PC-3 (cell line): ENCODE results near the gene FANCL. TPM values are rescaled to one million over a fixed set of nuclear protein-coding genes. Genes with fewer than 3 reads are reported as not detected.

ENCODE experiments used
- ATAC-seq: fragments of 200-7000 bp; cut with Tn5 transposase; 2 replicates; pipeline ENCODE4 v1.9.1; 2020; ENCODE audit warnings: mild to moderate bottlenecking, moderate library complexity
- BruUV-seq: library from RNA; stranded (reverse); fragments of 400-500 nt; replicated peaks from 2 replicates; lab custom pipeline; 2021; lab: Mats Ljungman, UMichigan
- CTCF ChIA-PET: fragments of 300-600 bp; sonication (Branson Sonifier 250); formaldehyde crosslinking; loops from one replicate; lab custom pipeline; 2022; ENCODE audit warnings: antibody characterized with exemption; lab: Charles Lee
- POLR2A ChIA-PET: fragments of 300-600 bp; sonication (Branson Sonifier 250); formaldehyde crosslinking; loops from one replicate; lab custom pipeline; 2022; ENCODE audit warnings: antibody characterized with exemption; ENCODE audit not compliant: unreplicated experiment; lab: Charles Lee
- DNase-seq: peaks from one replicate; pipeline ENCODE4 v3.0.0-alpha.2; 2015
- H2AFZ ChIP-seq: fragments of 300-600 bp; sonication (generic); 2 replicates; pipeline ENCODE4 v1.6.0; 2016; ENCODE audit warnings: antibody characterized with exemption, low read length
- H3F3A ChIP-seq: fragments of 300-600 bp; sonication (generic); one replicate; pipeline ENCODE4 v1.6.0; 2017; ENCODE audit warnings: antibody characterized with exemption, low read length, control low read depth, mild to moderate bottlenecking; ENCODE audit not compliant: unreplicated experiment
- H3K27ac ChIP-seq: fragments of 300-600 bp; sonication (generic); 2 replicates; pipeline ENCODE4 v1.5.1; 2016; ENCODE audit warnings: mild to moderate bottlenecking, low read length
- H3K27me3 ChIP-seq: fragments of 300-600 bp; sonication (generic); 2 replicates; pipeline ENCODE4 v1.6.1; 2016; ENCODE audit warnings: low read length, mixed read lengths
- H3K36me3 ChIP-seq: fragments of 300-600 bp; sonication (generic); 2 replicates; pipeline ENCODE4 v1.6.1; 2016; ENCODE audit warnings: low read depth, mixed run types, low read length, mixed read lengths
- H3K4me1 ChIP-seq: fragments of 300-600 bp; sonication (generic); 2 replicates; pipeline ENCODE4 v1.5.1; 2016; ENCODE audit warnings: low read length; ENCODE audit not compliant: insufficient read depth
- H3K4me2 ChIP-seq: fragments of 300-600 bp; sonication (generic); 2 replicates; pipeline ENCODE4 v1.6.0; 2016; ENCODE audit warnings: low read length
- H3K4me3 ChIP-seq: fragments of 300-600 bp; sonication (generic); 2 replicates; pipeline ENCODE4 v1.5.1; 2016; ENCODE audit warnings: mild to moderate bottlenecking, low read length, mixed read lengths
- H3K79me2 ChIP-seq: fragments of 300-600 bp; sonication (generic); 2 replicates; pipeline ENCODE4 v1.6.1; 2017; ENCODE audit warnings: low read length, mixed read lengths
- H3K9ac ChIP-seq: fragments of 300-600 bp; sonication (generic); 2 replicates; pipeline ENCODE4 v1.6.0; 2016; ENCODE audit warnings: mild to moderate bottlenecking, low read length
- H3K9me2 ChIP-seq: fragments of 300-600 bp; sonication (generic); replicated peaks from 2 replicates; pipeline ENCODE4 v1.6.1; 2016; ENCODE audit warnings: mixed run types, low read length, mixed read lengths
- H3K9me3 ChIP-seq: fragments of 300-600 bp; sonication (generic); 2 replicates; pipeline ENCODE4 v1.6.1; 2016; ENCODE audit warnings: low read length, mixed read lengths
- H4K20me1 ChIP-seq: fragments of 300-600 bp; sonication (generic); 2 replicates; pipeline ENCODE4 v1.6.1; 2016; ENCODE audit warnings: low read length, mixed read lengths
- CTCF ChIP-seq: fragments of 300-600 bp; sonication (generic); conservative IDR thresholded peaks from 2 replicates; pipeline ENCODE4 v1.5.1; 2017; ENCODE audit warnings: antibody characterized with exemption, low read depth, mild to moderate bottlenecking, low read length
- EZH2 ChIP-seq: fragments of 300-600 bp; sonication (generic); IDR thresholded peaks from one replicate; pipeline ENCODE4 v1.6.1; 2017; ENCODE audit warnings: antibody characterized with exemption, mild to moderate bottlenecking, low read length; ENCODE audit not compliant: unreplicated experiment
- EZH2phosphoT487 ChIP-seq: fragments of 300-600 bp; sonication (generic); IDR thresholded peaks from 2 replicates; pipeline ENCODE4 v1.6.1; 2018; ENCODE audit warnings: mild to moderate bottlenecking, antibody characterized with exemption, low read length, borderline replicate concordance
- intact Hi-C: fragments of 100-400 bp; cut with micrococcal nuclease; formaldehyde crosslinking; loops from 2 replicates; pipeline ENCODE4 v1.9.0; 2023
- total RNA-seq: library from RNA; depleted of rRNA; stranded (reverse); fragments of >200 nt; gene quantifications from 2 replicates; pipeline ENCODE4 v1.2.3, GENCODE V29; 2014

FANCL gene
- total RNA-seq, 1 experiment from 2014 or later: 18.0 TPM

DNA sequence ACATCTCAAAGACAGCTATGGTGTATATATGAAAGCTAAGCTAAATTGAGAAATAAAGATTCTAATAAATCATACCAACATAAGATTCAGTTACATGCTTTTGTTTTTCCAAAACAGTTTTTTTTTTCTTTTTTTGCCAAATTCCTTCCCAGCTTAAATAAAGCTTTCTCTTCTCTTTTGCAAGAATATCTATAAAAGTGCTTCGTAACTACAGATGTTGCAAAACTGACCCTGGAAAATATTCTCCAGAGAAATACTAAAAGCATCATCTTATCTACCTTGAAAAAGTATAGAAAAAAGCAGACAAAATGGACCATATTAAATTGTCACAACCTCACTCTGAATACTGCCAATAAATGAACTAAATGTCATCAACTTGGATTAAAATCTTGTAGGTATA lies 38.7 kb downstream of the FANCL start:
- H3K9ac ChIP-seq: no peak overlapping the region
- CTCF ChIA-PET: no interaction called here
- H3K4me2 ChIP-seq: no peak overlapping the region

DNA sequence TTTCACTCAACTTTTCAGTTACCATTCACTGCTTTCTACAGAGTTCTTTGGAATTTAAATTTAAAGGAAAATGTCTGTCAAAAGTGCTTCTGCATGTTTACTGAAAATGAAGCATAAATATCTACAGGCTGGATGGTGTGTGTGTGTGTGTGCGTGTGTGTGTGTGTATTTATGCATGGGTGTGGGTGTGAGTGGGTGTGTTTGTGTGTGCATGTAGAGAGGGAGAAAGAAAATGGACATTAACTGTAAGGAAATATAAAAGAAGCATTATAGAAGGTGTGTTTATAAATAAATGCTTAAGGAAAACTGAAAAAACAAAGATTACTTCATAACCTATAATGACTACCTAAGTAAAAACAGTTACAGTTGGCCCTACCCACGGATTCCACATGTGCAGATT lies 43.2 kb downstream of the FANCL start:
- no peak overlapping the region for H3K9ac ChIP-seq
- ChIA-PET POLR2A (no interaction called here), CTCF (no interaction called here)
- H3K4me3 ChIP-seq: no peak overlapping the region
- H3K27me3 ChIP-seq: no peaks in the 10 kb centered on the region
- DNase-seq (no peak), ATAC-seq (no peak)
- H3K9me3 ChIP-seq: no peaks in the 10 kb centered on the region
- no peaks in the 10 kb centered on the region for H4K20me1 ChIP-seq
- H3K4me1 ChIP-seq: peaks cover under 1% of the 10 kb centered on the region; the same call in 1 of the 2 replicates
- no peak overlapping the region for H3K4me2 ChIP-seq
- H3K36me3 ChIP-seq: peaks cover 3% of the 10 kb centered on the region
- intact Hi-C loops: no loop called here
- no peak for TF ChIP-seq CTCF
- TF ChIP-seq EZH2phosphoT487: no peak
- no peaks in the 10 kb centered on the region for H3K79me2 ChIP-seq
- H3F3A ChIP-seq: no peaks in the 10 kb centered on the region
- H3K27ac ChIP-seq: no peak overlapping the region
- no peak overlapping the region for H2AFZ ChIP-seq
- BruUV-seq: no TSS peak
- H3K9me2 ChIP-seq: no peaks in the 10 kb centered on the region

More for the DNA sequence above, 38.7 kb downstream of the FANCL start:
- H3K36me3 ChIP-seq: peaks cover 3% of the 10 kb centered on the region
- no TSS peak for BruUV-seq
- no peak overlapping the region for H3K27ac ChIP-seq
- H3F3A ChIP-seq: no peaks in the 10 kb centered on the region
- H3K4me1 ChIP-seq: peaks cover 28% of the 10 kb centered on the region
- H2AFZ ChIP-seq: no peak overlapping the region
- intact Hi-C loops: no loop called here
- no peak overlapping the region for H3K4me3 ChIP-seq
- H3K9me3 ChIP-seq: no peaks in the 10 kb centered on the region
- POLR2A ChIA-PET: no interaction called here
- no peak for ATAC-seq
- no peaks in the 10 kb centered on the region for H3K79me2 ChIP-seq
- H3K9me2 ChIP-seq: no peaks in the 10 kb centered on the region
- TF ChIP-seq EZH2 (no peak), EZH2phosphoT487 (no peak), CTCF (no peak)
- H4K20me1 ChIP-seq: no peaks in the 10 kb centered on the region
- no peak for DNase-seq
- no peaks in the 10 kb centered on the region for H3K27me3 ChIP-seq

DNA sequence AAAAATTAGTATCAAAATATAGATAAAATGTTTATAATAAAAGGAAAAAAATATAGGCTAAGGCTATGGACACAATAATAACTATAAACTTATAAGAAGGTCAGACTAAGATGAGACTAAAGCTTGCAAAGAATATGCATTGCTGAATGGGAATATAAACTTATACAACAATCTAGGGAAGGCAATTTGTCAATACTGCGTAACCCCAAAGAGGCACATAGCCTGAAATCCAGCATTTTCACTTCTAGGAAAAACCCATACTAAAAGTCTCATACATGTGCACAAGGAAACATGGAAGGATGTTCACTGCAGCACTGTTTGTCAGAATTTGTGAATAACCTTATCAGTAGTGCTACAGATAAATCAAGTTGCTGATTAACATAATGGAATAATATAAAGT lies 45.5 kb downstream of the FANCL start:
- no peaks in the 10 kb centered on the region for H3K27me3 ChIP-seq
- CTCF ChIA-PET: no interaction called here
- peaks cover 3% of the 10 kb centered on the region for H3K36me3 ChIP-seq
- H3F3A ChIP-seq: no peaks in the 10 kb centered on the region
- H2AFZ ChIP-seq: no peak overlapping the region
- H3K9me2 ChIP-seq: no peaks in the 10 kb centered on the region
- ATAC-seq (no peak), DNase-seq (no peak)
- no peak overlapping the region for H3K4me2 ChIP-seq
- intact Hi-C loops: no loop called here
- POLR2A ChIA-PET: no interaction called here
- BruUV-seq: no TSS peak
- H3K27ac ChIP-seq: no peak overlapping the region
- no peaks in the 10 kb centered on the region for H3K79me2 ChIP-seq
- H3K4me1 ChIP-seq: no peaks in the 10 kb centered on the region
- no peak overlapping the region for H3K9ac ChIP-seq
- no peak overlapping the region for H3K4me3 ChIP-seq
- H3K9me3 ChIP-seq: no peaks in the 10 kb centered on the region
- TF ChIP-seq EZH2: no peak
- no peak for TF ChIP-seq EZH2phosphoT487
- no peak for TF ChIP-seq CTCF
- H4K20me1 ChIP-seq: no peaks in the 10 kb centered on the region
